ENCODE data around the gene TNNT2.

Gene TNNT2

GRCh38 chr1:201376107-201376463 is 1.4 kb downstream of the TNNT2 start:
- no peak for DNase-seq

- no peak for DNase-seq
Observed at GRCh38 chr1:201375169-201375568, 2.3 kb downstream of the TNNT2 start.

- no peak for DNase-seq
Observed at GRCh38 chr1:201374364-201374763, 3.1 kb downstream of the TNNT2 start.

GRCh38 chr1:201371792-201372191 is 5.7 kb downstream of the TNNT2 start:
- DNase-seq, result no peak

- no peak for DNase-seq
Observed at GRCh38 chr1:201371276-201371675, 6.2 kb downstream of the TNNT2 start.

GRCh38 chr1:201370500-201370899 is 7.0 kb downstream of the TNNT2 start:
- DNase-seq, result no peak

- no peak for DNase-seq
Observed at GRCh38 chr1:201369209-201369608, 8.3 kb downstream of the TNNT2 start.

GRCh38 chr1:201366696-201367095 is 10.8 kb downstream of the TNNT2 start:
- no peak for DNase-seq

GRCh38 chr1:201365251-201365650 is 12.2 kb downstream of the TNNT2 start:
- no peak for DNase-seq

- no peak for DNase-seq
Observed at GRCh38 chr1:201364808-201365105, 12.7 kb downstream of the TNNT2 start.

- no peak for DNase-seq
Observed at GRCh38 chr1:201363467-201363866, 14.0 kb downstream of the TNNT2 start.

- DNase-seq, result no peak
Observed at GRCh38 chr1:201362906-201363305, 14.6 kb downstream of the TNNT2 start.

GRCh38 chr1:201361652-201362504 is 15.6 kb downstream of the TNNT2 start:
- DNase-seq, result no peak

GRCh38 chr1:201360901-201361651 is 16.4 kb downstream of the TNNT2 start:
- no peak for DNase-seq

- DNase-seq, result no peak
Observed at GRCh38 chr1:201360486-201360885, 17.0 kb downstream of the TNNT2 start.

- no peak for DNase-seq
Observed at GRCh38 chr1:201359873-201360210, 17.6 kb downstream of the TNNT2 start.

GRCh38 chr1:201359031-201359872 is 18.2 kb downstream of the TNNT2 start:
- no peak for DNase-seq

- no peak for DNase-seq
Observed at GRCh38 chr1:201358596-201358995, 18.9 kb downstream of the TNNT2 start.

- no peak for DNase-seq
Observed at GRCh38 chr1:201357636-201358348, 19.7 kb downstream of the TNNT2 start.

- DNase-seq, result no peak
Observed at GRCh38 chr1:201357211-201357610, 20.3 kb downstream of the TNNT2 start.

GRCh38 chr1:201356701-201357100 is 20.8 kb downstream of the TNNT2 start:
- no peak for DNase-seq

GRCh38 chr1:201356236-201356635 is 21.2 kb downstream of the TNNT2 start:
- no peak for DNase-seq

GRCh38 chr1:201355471-201355870 is 22.0 kb downstream of the TNNT2 start:
- no peak for DNase-seq

Measured in cerebellar nuclear complex (tissue), 1 donor.